ENCODE measurements around the gene PATE2. TPM values are rescaled to one million over a fixed set of nuclear protein-coding genes. Genes with fewer than 3 reads are reported as not detected.

PATE2 gene
- not detected in 2 replicates for total RNA-seq (2014; rRNA removed; shearing (Covaris generic))
- polyA plus RNA-seq (2014; cell fraction: nucleus; rRNA removed), result not detected in 2 replicates

DNA sequence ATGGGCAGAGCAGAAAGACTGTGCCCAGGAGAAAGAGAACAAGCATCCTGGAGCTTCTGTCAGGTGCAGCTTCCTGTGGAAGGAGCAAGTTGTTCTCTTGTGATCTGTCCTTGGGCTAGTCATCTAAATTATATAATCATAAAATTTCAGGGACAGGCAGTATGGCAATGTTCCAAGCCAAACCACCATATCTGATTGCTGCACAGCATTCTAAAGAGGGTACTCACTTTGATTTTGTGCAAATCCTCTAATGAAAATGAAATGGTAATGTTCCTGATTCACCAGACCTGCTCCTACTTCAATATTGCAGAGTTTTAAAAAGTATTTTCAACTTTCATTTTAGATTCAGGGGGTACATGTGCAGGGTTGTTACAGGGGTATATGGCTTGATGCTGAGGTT is at the start of gene PATE2:
TSS of gene PATE2 (minus strand) at position 101 of the 400 bp plus-strand sequence. CDS start at position 46, 55 bp downstream.
- DNase-seq (ENCODE audit: extremely low read depth, low read depth), result no peak

DNA sequence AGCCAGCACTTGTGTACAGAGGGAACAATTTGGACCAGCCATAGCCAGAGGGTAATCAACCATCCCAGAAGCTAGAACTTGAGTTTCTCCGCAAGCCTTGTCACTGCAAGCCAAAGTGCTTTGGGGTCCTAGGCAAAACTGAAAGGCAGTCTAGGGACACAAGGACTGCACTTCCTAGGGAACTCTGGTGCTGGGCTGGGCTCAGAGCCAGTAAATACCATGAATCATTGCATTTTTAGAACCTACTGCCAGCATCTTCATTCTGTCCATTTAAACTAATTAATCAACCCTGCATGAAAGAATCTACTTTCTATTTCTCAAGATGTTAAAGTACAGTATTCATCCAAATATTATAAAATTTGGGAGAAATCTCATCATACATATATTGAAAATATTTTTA is 29.3 kb upstream of the PATE2 start:
- no peak for DNase-seq (ENCODE audit: extremely low read depth, low read depth)

DNA sequence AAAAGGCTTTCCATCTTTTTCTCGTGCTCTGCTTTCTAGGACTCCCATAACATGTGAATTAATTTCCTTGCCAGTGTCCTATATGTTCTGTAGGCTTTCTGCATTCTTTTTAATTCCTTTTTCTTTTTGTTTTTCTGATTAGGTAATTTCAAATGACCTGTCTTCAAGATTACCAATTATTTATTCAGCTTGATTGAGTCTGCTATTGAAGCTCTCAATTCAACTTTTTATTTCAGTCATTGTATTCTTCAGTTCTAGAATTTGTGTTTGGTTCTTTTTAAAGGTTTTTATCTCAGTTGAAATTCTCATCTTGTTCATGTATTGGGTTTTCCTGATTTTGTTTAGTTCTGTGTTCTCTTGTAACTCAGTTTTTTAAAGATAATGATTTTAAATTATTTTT is 23.8 kb upstream of the PATE2 start:
- DNase-seq (ENCODE audit: extremely low read depth, low read depth), result no peak

DNA sequence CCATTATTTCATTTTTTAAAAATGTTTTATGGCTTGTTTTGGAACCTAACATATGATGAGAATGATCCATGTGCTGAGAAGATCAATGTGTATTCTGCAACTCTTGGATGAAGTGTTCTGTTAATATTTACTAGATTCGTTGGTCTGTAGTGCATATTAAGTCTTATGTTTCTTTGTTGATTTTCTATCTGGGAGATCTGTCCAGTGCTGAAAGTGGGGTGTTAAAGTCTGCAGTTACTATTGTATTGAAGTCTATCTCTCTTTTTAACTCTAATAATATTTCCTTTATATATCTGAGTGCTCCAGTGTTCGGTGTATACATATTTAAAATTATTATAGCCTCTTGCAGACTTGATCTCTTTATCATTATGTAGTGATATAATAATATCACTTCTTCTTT is 21.2 kb upstream of the PATE2 start:
- DNase-seq (ENCODE audit: extremely low read depth, low read depth), result no peak

DNA sequence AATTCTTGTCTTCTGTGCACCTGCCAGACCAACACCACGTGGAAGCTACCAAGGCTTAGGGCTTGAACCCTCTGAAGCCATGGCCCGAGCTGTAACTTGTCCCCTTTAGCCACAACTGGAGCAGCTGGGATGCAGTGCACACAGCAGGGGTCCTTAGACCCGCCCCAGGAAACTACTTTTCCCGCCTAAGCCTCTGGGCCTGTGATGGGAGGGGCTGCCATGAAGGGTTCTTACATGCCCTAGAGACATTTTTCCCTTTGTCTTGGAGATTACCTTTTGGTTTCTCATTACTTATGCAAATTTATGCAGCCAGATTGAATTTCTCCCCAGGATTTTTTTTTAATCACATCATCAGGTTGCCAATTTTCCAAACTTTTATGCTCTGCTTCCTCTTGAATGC is 19.0 kb upstream of the PATE2 start:
- no peak for DNase-seq (ENCODE audit: extremely low read depth, low read depth)

DNA sequence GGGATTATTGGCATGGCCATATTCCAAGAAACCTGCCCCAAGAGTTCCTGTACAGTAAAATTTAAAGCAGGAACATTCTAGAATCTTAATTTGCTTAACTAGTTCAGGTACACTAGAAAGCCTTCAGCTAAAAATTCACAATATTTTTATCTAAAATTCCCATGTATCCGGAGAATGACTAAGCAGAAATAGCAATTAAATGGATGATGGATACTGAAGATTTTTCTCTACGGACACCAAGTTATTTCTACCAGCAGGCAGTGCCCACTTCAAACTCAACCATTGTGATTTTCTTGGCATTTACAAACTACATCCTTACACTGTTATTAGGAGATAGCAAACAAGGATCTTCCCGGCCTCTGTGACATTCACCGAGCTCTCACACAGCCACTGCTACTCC is 12.2 kb upstream of the PATE2 start:
- no peak for DNase-seq (ENCODE audit: extremely low read depth, low read depth)

DNA sequence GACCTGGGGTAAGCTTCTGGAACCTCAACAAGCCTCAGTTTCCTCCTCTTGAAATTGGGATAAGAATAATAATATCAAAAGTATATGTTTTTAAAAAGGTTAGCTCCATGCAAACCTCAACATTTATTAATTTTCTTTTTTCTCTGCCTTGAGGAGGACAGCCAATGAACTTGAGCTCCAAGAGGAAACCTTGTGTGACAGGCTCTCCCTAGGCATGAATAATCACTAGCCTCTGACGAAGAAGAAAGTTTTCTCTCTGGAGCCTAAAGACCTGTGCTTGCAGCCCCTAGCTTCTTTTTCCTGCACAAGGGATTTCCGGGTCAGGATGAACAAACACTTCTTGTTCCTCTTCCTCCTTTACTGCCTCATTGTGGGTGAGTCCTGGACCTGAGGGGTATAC is 9.2 kb upstream of the PATE2 start, which contains the start of gene PATE3:
TSS of gene PATE3 (plus strand) at position 301 of the 400 bp plus-strand sequence. CDS start at position 326, 25 bp downstream.
- DNase-seq (ENCODE audit: extremely low read depth, low read depth), result no peak

DNA sequence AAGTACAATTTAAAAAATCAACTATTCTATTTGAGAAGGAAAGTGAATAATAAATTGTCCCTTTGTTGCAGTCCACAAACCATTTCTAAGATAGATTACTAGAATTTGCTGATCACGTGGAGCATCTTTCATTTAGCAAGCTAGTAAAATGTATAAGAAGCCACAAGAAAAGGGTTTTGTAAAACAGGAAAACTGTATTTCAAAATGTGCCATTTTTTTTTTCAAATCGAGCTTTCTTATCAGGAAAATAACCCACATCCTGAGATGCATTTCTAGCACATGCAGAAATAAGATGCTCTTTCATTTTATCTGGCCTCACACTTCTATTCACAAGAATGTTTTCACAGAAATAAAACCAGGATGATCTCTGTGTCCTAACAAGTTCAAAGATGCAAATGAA is 6.0 kb upstream of the PATE2 start:
- DNase-seq (ENCODE audit: extremely low read depth, low read depth), result no peak

DNA sequence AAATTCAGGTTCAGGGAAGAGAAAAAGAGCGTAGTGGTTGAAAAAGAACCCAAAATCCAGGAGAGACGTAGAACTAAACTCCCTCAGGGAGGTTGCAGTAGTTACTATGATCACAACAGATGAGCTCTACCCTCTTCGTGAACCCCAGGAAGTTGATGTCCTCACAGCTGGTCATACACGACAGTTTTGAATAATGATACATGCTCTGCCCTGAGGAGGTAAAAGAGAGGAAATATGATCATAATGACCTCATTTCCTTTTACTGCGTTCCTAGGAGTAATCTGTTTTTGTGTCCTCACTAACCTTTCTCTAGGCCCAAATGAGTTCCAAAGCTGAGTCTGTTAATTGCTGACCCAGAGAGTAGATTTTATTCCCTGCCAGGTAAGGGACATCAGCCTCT is 1.3 kb downstream of the PATE2 start:
- DNase-seq (ENCODE audit: extremely low read depth, low read depth), result no peak

DNA sequence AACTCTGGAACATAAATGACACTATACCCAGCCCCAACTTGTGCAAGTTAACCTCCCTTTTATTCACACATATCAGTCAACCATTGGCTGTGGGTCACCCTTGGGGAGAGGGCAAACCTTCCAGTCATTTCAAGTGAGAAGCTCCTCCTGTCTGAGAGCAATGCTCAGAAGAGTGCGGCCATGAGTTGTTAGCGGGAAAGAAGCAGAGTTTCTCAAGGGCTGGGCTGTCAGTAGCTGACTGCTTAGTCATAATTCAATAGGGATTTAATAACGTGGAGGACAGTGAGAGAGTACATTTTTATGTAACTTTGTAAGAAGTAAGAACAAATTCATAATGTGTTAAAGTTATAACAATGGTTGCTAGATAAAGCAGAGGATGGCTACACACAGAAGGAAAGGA is 5.1 kb downstream of the PATE2 start:
- DNase-seq (ENCODE audit: extremely low read depth, low read depth), result no peak

DNA sequence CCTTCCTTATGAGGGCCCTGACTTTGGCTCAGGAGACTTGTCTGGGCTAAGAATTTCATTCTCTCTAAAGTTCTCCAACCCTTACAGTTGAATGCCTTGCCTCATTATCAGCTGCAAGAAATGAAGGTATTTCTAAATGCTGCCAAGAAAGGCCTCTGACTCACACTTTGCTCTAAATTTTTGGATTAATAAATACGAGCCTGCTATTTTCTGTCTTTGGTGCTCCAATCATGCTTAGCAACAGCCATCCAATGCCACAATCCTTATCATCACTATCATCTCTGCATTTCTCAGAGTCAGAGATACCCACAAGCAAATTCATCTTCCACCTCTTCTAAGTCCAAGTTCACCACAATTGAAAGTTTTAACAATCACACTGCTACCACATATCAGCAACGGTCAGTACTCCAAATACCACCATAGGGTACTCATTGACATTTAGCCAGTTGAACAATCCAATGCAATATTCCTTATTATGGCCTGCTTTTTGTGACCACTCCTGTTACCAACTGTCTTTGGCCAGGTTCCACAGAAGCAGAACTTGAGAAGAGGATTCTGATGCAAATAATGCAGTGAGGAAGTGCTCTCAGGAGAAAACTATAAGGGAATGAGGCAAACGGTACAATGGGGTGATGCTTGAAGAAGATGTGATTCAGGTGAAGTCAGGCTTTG is 5.7 kb downstream of the PATE2 start:
- DNase-seq (ENCODE audit: extremely low read depth, low read depth), result no peak

DNA sequence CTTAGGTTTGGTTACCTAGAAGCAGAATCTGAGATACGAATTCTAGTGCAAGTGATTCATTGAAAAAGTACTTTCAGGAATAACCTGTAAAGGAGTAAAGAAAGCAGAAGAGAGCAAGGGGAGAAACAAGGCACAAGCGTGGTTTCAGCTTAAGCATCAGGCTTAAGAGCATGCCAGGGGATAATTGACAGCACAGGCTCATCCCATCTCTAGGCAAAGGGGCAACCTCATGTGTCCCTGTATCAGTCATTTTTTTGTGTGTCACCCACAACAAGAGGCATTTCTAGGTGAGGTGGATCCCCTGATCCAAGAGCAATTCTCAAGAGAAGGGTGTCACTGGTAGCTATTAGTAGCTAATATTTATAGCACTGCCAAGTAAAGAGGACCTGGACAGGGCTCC is 8.0 kb downstream of the PATE2 start:
- no peak for DNase-seq (ENCODE audit: extremely low read depth, low read depth)

DNA sequence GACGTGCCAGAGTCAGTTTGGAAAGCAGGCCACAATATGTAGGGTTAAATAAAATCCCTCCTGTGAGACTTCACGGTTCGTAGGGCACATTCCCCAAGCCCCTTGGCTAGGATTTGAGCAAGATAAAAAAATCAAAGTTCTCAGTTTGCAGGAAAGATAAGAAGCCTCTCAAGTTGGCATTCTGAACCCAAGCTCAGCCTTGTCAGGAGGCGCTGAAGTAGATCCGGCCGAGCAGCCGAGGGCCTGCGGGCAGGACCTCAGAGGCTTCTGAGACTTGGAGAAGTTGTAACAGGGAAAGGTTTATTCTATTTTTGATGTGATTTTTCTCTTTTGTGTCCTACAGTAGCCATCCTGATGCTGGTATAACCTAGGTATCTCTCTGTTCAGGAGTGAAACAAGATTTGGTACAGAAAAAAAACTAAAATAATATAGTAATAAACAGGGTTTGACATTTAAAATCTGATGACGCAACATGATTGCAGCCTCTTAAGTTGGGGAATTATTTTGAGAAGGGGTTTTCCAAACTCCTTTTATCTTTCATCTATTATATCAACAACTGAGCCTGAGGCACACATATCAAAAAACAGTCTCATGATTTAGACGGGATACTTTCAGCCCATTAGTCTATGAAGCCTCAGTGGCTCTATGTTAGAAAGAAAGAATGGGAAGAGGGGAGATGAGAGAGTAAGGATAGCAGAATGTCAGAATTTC is 10.1 kb downstream of the PATE2 start:
- DNase-seq (ENCODE audit: extremely low read depth, low read depth), result no peak

DNA sequence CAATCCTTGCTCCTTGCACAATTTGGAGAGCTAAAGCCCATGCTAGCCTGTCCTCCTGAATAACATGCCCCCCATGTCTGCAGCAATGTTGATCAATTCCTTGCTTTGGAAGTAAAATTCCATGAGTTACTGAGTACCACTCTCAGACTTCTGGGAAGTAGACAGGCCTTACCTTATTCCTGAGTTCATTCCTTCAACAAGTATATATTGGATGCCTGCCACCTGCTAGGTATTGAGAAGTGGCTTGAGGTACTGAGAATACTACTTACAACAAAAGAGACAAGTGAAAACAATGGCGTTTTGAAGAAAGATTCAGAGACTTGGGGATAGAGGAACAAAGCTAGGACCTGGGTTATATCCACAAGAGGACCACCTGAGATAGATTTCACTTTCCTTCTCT is 12.4 kb downstream of the PATE2 start:
- no peak for DNase-seq (ENCODE audit: extremely low read depth, low read depth)

DNA sequence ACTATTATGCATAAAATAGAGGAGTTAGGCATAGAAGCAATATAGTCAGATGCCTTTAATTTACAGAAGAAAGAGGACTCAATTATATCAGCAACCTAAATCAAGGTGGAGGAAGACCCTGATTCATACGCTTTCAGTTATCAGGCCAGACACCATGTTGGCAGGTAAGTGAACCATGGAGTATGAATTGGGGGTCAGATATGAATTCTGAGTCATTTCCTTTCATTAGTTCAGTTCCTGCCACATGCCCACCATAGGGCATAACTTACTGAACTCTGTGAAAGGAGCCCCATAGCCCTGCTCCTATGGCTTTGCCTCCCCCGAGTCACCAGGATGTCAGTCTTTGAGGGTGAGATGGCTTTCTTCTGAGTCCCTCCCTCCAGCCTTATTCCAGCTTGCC is 15.1 kb downstream of the PATE2 start:
- no peak for DNase-seq (ENCODE audit: extremely low read depth, low read depth)

DNA sequence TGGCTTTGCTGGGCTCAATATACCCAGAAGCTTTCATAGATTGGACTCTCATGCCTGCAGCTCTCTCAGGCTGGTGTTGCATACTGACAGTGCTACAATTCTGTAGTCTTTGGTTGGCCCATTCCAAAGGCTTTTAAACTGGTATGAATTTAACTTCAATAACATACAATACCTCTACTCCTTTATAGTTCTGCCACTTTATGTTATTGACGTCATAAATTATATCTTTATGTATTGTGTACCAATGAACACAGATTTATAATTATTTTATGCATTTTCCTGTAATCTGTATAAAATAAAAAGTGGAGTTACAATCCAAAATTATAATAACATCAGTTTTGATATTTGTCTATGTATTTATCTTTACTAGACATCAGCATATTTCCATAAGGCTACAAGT is 16.2 kb downstream of the PATE2 start:
- no peak for DNase-seq (ENCODE audit: extremely low read depth, low read depth)

DNA sequence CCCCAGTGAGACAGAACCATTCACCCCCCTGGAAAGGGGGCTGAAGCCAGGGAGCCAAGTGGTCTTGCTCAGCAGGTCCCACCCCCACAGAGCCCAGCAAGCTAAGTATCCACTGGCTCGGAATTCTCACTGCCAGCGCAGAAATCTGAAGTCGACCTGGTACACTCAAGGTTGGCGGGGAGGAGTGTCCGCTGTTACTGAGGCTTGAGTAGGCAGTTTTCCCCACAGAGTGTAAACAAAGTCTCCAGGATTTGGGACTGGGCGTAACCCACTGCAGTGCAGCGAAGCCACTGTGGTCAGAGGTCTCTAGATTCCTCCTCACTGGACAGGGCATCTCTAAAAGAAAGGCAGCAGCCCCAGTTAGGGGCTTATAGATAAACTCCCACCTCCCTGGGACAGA is 22.6 kb downstream of the PATE2 start:
- no peak for DNase-seq (ENCODE audit: extremely low read depth, low read depth)

DNA sequence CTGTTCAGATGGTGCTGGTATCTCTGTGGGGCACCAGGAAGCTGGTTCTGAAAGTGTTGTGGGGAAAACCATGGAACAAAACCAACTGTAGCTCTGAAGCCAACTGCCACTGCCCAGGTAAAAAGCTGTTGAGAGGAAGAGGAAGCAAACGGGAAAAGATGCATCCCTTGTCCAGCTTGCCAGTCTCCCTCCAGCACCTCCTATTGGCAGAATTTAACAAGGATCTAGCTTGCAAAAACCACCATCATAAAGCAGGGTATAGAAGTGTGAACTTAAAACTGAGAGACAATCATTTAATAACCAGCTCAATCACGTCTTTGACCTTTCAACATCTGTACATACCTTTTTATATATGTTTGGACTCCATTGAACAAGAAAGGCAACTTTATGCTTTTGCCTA is 28.0 kb downstream of the PATE2 start:
- DNase-seq (ENCODE audit: extremely low read depth, low read depth), result no peak

DNA sequence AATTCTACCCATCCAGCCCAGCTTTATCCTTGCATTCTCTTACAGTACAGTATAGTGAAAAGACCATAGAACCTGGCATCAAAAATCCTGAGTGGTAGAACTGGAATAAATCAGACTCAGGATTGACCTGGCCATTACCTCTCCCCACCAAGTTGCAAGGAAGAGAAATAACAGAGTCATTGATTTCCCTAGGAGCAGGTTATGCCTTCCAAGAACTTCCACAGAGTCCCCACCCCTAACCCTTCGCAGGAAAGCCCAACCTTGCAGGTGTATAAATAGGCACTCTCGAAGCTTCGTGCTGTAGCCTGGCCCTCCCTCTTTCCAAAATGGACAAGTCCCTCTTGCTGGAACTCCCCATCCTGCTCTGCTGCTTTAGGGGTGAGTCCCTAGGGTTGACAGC is 32.6 kb downstream of the PATE2 start, which contains the start of gene PATE1:
TSS of gene PATE1 (plus strand) at position 301 of the 400 bp plus-strand sequence. CDS start at position 327, 26 bp downstream.
- no peak for DNase-seq (ENCODE audit: extremely low read depth, low read depth)

DNA sequence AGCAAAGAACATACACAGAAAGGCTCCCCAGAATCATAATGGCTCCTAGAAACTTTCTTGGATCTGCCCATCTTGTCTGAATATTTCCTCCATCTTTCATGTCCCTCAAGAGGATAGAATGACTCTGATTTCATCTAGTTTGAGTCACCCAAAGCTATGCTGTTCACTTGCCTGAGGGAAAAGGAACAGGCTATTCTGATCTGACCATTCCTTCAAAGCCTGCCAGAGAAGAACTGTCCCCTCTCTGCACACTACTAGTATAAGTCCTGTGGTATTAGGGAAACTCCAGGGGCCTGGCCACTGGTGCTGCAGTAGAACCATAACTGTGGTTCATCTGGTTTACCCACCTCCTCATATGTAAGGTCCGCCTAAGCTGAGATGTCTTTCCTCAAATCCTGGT is 34.9 kb downstream of the PATE2 start:
- DNase-seq (ENCODE audit: extremely low read depth, low read depth), result no peak

DNA sequence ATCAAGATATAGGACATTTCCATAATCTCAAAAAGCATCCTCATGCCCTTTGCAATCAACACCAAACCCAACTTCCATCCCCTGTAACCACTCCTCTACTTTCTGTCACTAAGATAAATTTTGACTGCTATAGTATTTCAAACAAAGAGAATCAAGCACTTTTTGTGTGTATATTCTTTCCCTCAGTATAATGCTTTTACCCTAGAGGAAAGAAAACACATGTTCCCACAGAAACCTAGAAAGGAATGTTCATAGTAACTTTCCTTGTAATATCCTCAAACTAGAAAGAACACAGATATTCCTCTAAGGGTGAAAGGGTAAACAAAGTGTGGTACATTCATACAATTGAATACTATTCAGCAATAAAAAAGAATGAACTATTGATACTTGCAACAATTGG is 38.0 kb downstream of the PATE2 start:
- DNase-seq (ENCODE audit: extremely low read depth, low read depth), result no peak

DNA sequence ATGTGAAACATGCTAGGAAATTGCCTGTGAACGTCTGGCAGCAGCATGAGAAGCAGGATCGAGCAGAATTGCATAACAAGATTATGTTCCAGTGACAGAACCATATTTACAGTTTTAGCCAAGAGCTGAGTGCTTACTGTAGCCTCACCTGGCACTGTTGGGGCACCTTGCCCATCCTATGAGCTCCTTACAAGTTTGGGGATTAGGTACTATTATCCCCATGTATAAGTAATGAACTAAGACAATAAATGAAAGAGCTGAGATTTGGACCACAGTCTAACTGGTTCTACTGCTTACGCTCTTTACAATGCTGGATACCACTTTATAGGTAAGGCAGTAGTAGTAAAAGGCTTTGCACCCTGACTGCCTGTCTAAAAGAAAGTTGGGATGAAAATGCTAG is 49.7 kb downstream of the PATE2 start:
- no peak for DNase-seq (ENCODE audit: extremely low read depth, low read depth)
